ENCODE data around the gene EPS8L1.
"Not testable (repeated sequence)": the region's sequence is repeated elsewhere in the genome, so short reads cannot be mapped to it uniquely, and the experiment has no call there.

GRCh38 chr19:55065516-55065915 lies 10.2 kb upstream of the EPS8L1 start:
- not testable (repeated sequence) for TF ChIP-seq CTCF (IDR thresholded peaks at IDR 0.05; ENCODE audit: low read length); EZH2 (IDR thresholded peaks at IDR 0.05; ENCODE audit: borderline replicate concordance, low read length)
